ENCODE measurements around the gene TRIO. TPM values are rescaled to one million over a fixed set of nuclear protein-coding genes. Genes with fewer than 3 reads are reported as not detected.

Gene TRIO
- total and polyA plus RNA-seq, 2 of the 8 experiments (the other 6 are each of a cell fraction or from before 2014, with no cell fraction given) = 35.1 to 69.1 TPM

GRCh38 chr5:14131855-14132503, 11.2 kb upstream of the TRIO start (continued):
- no peak for TF ChIP-seq POLR2AphosphoS5 (IDR thresholded peaks at IDR 0.05; ENCODE audit: low read depth, low read length)
- TF ChIP-seq CBX8 (IDR thresholded peaks at IDR 0.05; ENCODE audit: borderline replicate concordance, low read depth, low read length) = no peak
- TF ChIP-seq GABPA (IDR thresholded peaks at IDR 0.05; ENCODE audit: borderline replicate concordance, insufficient read depth, low read length) = no peak
- no peak for TF ChIP-seq BCL11A (IDR thresholded peaks at IDR 0.05; ENCODE audit: low read depth in 2 of 2, low read length in 2 of 2)
- no peak for TF ChIP-seq ATF2 (IDR thresholded peaks at IDR 0.05; ENCODE audit: low read length)
- no peak for TF ChIP-seq KDM4A (IDR thresholded peaks at IDR 0.05; ENCODE audit: low read depth, low read length, severe bottlenecking)
- no peak for TF ChIP-seq JUN (IDR thresholded peaks at IDR 0.05; ENCODE audit: low read depth, low read length)
- TF ChIP-seq SIRT6 (IDR thresholded peaks at IDR 0.05; ENCODE audit: low read length) = no peak
